NCI-H1048 (cell line): ENCODE data around the gene CCNB2.

ENCODE experiments used
- DNase-seq: peaks from one replicate; lab custom pipeline; 2025; lab: John Stamatoyannopoulos, UW

The CCNB2 gene

GRCh38 chr15:59166601-59167265, 61.8 kb downstream of the CCNB2 start:
- no peak for DNase-seq

GRCh38 chr15:59168536-59168935, 63.6 kb downstream of the CCNB2 start:
- no peak for DNase-seq

GRCh38 chr15:59169251-59169708, 64.3 kb downstream of the CCNB2 start:
- no peak for DNase-seq

DNA sequence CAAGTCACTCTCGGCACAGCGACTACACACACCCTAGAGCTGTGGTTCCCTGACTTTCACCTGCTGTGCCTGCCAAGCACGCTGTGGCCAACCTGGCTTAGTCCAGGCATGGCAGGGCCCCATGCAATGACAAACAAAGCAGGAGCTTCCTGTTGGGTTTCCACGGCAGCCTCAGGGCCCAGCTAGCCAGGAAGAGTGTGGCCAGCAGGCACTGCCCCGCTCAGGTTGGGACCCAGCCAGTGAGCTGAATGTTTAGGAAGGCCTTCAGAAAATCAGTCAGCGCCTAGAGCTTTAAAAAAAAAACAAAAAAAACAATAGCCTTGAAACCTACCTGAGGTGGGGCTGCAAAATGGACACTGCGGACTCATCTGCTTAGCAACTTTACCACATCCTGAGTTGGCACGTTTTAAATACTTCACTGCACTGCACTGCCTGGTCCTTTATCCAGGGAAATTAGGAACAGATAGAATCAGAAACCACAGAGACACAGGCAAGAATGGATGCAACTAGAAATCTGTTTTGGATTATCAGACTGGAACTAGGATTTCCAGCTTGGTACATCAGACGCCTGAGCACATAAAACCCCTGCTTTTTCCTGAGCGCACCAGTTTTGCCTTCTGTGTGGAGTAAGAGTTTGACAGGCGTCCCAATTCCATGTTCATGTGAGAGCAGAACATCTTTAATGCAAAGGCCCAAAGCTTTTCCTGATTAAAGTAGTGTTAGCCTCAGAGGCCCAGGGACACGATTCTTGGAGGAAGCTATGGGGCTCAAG, 65.5 kb downstream of the CCNB2 start:
- DNase-seq = no peak

GRCh38 chr15:59171067-59171397, 66.1 kb downstream of the CCNB2 start:
- DNase-seq = no peak

DNA sequence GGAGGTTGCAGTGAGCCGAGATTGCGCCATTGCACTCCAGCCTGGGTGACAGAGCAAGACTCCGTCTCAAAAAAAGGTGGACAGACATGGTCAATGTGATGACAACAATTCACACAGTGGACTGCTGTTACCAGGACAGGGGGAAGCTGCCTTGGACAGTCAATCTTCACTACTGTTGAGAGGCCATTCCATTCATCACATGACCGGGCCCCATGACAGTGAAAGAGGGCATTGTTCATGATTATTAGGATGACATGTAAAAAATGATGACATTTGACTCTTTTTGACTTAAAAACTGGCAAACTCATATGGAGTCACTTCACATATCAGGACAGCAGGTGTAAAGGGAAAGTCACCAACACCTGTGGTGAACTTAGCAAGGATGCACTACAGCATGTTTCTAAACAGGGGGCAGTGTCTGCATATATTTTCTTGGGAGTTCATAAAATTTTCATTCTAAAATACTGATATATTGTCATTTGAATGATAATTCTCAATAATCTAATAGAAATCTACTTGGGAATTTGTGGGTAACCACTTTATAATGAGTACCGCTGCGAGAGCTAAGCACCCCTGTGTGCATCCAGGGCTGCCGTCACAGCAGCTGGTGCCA, 67.4 kb downstream of the CCNB2 start:
- no peak for DNase-seq

- no peak for DNase-seq
These were observed 68.2 kb downstream of the CCNB2 start for GRCh38 chr15:59173194-59173593.

GRCh38 chr15:59174151-59174834, 69.3 kb downstream of the CCNB2 start:
- no peak for DNase-seq
